Stimulated activated naive CD8-positive, alpha-beta T cell treated with anti-CD3 and anti-CD28 coated beads, Interleukin-15, amount 100 ng/mL, for 72 hours (primary cell): ENCODE results near the gene HP1BP3.
A peak's percentile ranks its signal among the peaks of the same experiment; 100 is the strongest.

Experiments
- ATAC-seq: fragments of 150-1000 bp; cut with Tn5 transposase; 2 replicates; pipeline ENCODE4 v1.10.0; 2021; ENCODE audit warnings: mild to moderate bottlenecking, moderate library complexity
- DNase-seq, 2 donors: peaks; one replicate each; pipeline ENCODE4 v3.0.0; 2021 to 2022
- H3K27ac Mint-ChIP-seq, 2 donors: one replicate each; pipeline ENCODE4 v1.8.0; 2022; ENCODE audit warnings: mild to moderate bottlenecking in 2 of 2, mixed read lengths in 2 of 2, moderate library complexity in 2 of 2
- H3K27me3 Mint-ChIP-seq: one replicate; pipeline ENCODE4 v1.8.0; 2022; ENCODE audit warnings: mixed read lengths
- H3K4me1 Mint-ChIP-seq: one replicate; pipeline ENCODE4 v1.8.0; 2022; ENCODE audit warnings: mild to moderate bottlenecking, mixed read lengths
- H3K4me3 Mint-ChIP-seq, 2 donors: one replicate each; pipeline ENCODE4 v1.8.0; 2022; ENCODE audit warnings: mild to moderate bottlenecking in 2 of 2, mixed read lengths in 2 of 2, moderate library complexity in 1 of 2
- H3K9me3 Mint-ChIP-seq, 2 donors: one replicate each; pipeline ENCODE4 v1.8.0; 2022; ENCODE audit warnings: mixed read lengths in 2 of 2

The HP1BP3 gene

GRCh38 chr1:20787840-20788795, 1.0 kb upstream of the HP1BP3 start:
- ATAC-seq (no peak), DNase-seq (no peak)
- peak overlapping the region; percentile 89 to 97 for H3K27ac Mint-ChIP-seq
- no peaks in the 10 kb centered on the region for H3K27me3 Mint-ChIP-seq
- H3K9me3 Mint-ChIP-seq, result no peaks in the 10 kb centered on the region
- H3K4me3 Mint-ChIP-seq, result peak overlapping the region; percentile 85 to 92
- peaks cover 34% of the 10 kb centered on the region for H3K4me1 Mint-ChIP-seq

GRCh38 chr1:20786253-20787028, 666 bp downstream of the HP1BP3 start:
- H3K27ac Mint-ChIP-seq, result peak overlapping the region; percentile 91 to 99
- ATAC-seq (peak; percentile 86), DNase-seq (peak; percentile 96 to 98)
- no peaks in the 10 kb centered on the region for H3K9me3 Mint-ChIP-seq
- H3K27me3 Mint-ChIP-seq, result no peaks in the 10 kb centered on the region
- peaks cover 34% of the 10 kb centered on the region for H3K4me1 Mint-ChIP-seq
- H3K4me3 Mint-ChIP-seq, result peak overlapping the region; percentile 99 to 100

GRCh38 chr1:20785907-20786252, 1.2 kb downstream of the HP1BP3 start:
- H3K4me3 Mint-ChIP-seq, result peak overlapping the region; percentile 99 to 100
- no peaks in the 10 kb centered on the region for H3K9me3 Mint-ChIP-seq
- H3K27ac Mint-ChIP-seq, result peak overlapping the region; percentile 91 to 99
- H3K27me3 Mint-ChIP-seq, result no peaks in the 10 kb centered on the region
- ATAC-seq, result peak; percentile 28
- DNase-seq, result no peak
- H3K4me1 Mint-ChIP-seq, result peaks cover 39% of the 10 kb centered on the region

- Mint-ChIP-seq H3K27ac (no peak overlapping the region), H3K27me3 (no peaks in the 10 kb centered on the region), H3K4me1 (peaks cover 22% of the 10 kb centered on the region), H3K9me3 (no peaks in the 10 kb centered on the region), H3K4me3 (no peak overlapping the region)
- ATAC-seq (no peak), DNase-seq (no peak)
These were observed 11.4 kb downstream of the HP1BP3 start for GRCh38 chr1:20775700-20776099.

GRCh38 chr1:20771780-20772179, 15.3 kb downstream of the HP1BP3 start:
- Mint-ChIP-seq H3K27ac (no peak overlapping the region), H3K27me3 (no peaks in the 10 kb centered on the region)

GRCh38 chr1:20770314-20771087, 16.6 kb downstream of the HP1BP3 start:
- Mint-ChIP-seq H3K9me3 (no peaks in the 10 kb centered on the region), H3K27me3 (no peaks in the 10 kb centered on the region), H3K4me1 (no peaks in the 10 kb centered on the region), H3K4me3 (no peak overlapping the region), H3K27ac (no peak overlapping the region)
- DNase-seq (no peak), ATAC-seq (no peak)

More at GRCh38 chr1:20771780-20772179, 15.3 kb downstream of the HP1BP3 start:
- no peak for DNase-seq
- no peak overlapping the region for H3K4me3 Mint-ChIP-seq
- no peak for ATAC-seq
- no peaks in the 10 kb centered on the region for H3K9me3 Mint-ChIP-seq
- peaks cover 7% of the 10 kb centered on the region for H3K4me1 Mint-ChIP-seq

GRCh38 chr1:20767271-20767670, 19.8 kb downstream of the HP1BP3 start:
- Mint-ChIP-seq H3K4me3 (no peak overlapping the region), H3K4me1 (no peaks in the 10 kb centered on the region), H3K9me3 (no peaks in the 10 kb centered on the region), H3K27me3 (no peaks in the 10 kb centered on the region), H3K27ac (no peak overlapping the region)
- DNase-seq (no peak), ATAC-seq (no peak)

- H3K9me3 Mint-ChIP-seq, result no peaks in the 10 kb centered on the region
These were observed 23.7 kb downstream of the HP1BP3 start for GRCh38 chr1:20763417-20763816.

GRCh38 chr1:20760322-20760721, 26.8 kb downstream of the HP1BP3 start:
- DNase-seq (no peak), ATAC-seq (no peak)
- no peaks in the 10 kb centered on the region for H3K27me3 Mint-ChIP-seq
- H3K4me3 Mint-ChIP-seq, result no peak overlapping the region
- peak overlapping the region in 1 of 2 donors; percentile 42 for H3K27ac Mint-ChIP-seq
- no peaks in the 10 kb centered on the region for H3K9me3 Mint-ChIP-seq
- no peaks in the 10 kb centered on the region for H3K4me1 Mint-ChIP-seq

More at GRCh38 chr1:20763417-20763816, 23.7 kb downstream of the HP1BP3 start:
- no peak overlapping the region for H3K27ac Mint-ChIP-seq
- DNase-seq (no peak), ATAC-seq (no peak)
- no peaks in the 10 kb centered on the region for H3K27me3 Mint-ChIP-seq
- no peak overlapping the region for H3K4me3 Mint-ChIP-seq
- H3K4me1 Mint-ChIP-seq, result no peaks in the 10 kb centered on the region

- H3K27ac Mint-ChIP-seq, result no peak overlapping the region
- H3K4me3 Mint-ChIP-seq, result no peak overlapping the region
These were observed 33.5 kb downstream of the HP1BP3 start for GRCh38 chr1:20753589-20753988.

GRCh38 chr1:20751462-20751990, 35.6 kb downstream of the HP1BP3 start:
- no peaks in the 10 kb centered on the region for H3K4me1 Mint-ChIP-seq
- DNase-seq, result no peak
- H3K27ac Mint-ChIP-seq, result peak overlapping the region; percentile 19 to 71

More at GRCh38 chr1:20753589-20753988, 33.5 kb downstream of the HP1BP3 start:
- no peak for DNase-seq
- Mint-ChIP-seq H3K27me3 (no peaks in the 10 kb centered on the region), H3K4me1 (no peaks in the 10 kb centered on the region), H3K9me3 (no peaks in the 10 kb centered on the region)
- ATAC-seq, result no peak

GRCh38 chr1:20742671-20743070, 44.4 kb downstream of the HP1BP3 start:
- no peak for DNase-seq
- H3K27me3 Mint-ChIP-seq, result no peaks in the 10 kb centered on the region
- no peaks in the 10 kb centered on the region for H3K9me3 Mint-ChIP-seq
- ATAC-seq, result no peak
- H3K27ac Mint-ChIP-seq, result peak overlapping the region in 1 of 2 donors; percentile 85
- H3K4me3 Mint-ChIP-seq, result no peak overlapping the region
- H3K4me1 Mint-ChIP-seq, result no peaks in the 10 kb centered on the region

More at GRCh38 chr1:20751462-20751990, 35.6 kb downstream of the HP1BP3 start:
- H3K27me3 Mint-ChIP-seq, result no peaks in the 10 kb centered on the region
- H3K4me3 Mint-ChIP-seq, result no peak overlapping the region
- H3K9me3 Mint-ChIP-seq, result no peaks in the 10 kb centered on the region
- no peak for ATAC-seq

- no peak overlapping the region for H3K27ac Mint-ChIP-seq
- no peaks in the 10 kb centered on the region for H3K9me3 Mint-ChIP-seq
- no peak overlapping the region for H3K4me3 Mint-ChIP-seq
- ATAC-seq (no peak), DNase-seq (no peak)
- H3K27me3 Mint-ChIP-seq, result no peaks in the 10 kb centered on the region
- no peaks in the 10 kb centered on the region for H3K4me1 Mint-ChIP-seq
These were observed 46.3 kb downstream of the HP1BP3 start for GRCh38 chr1:20740781-20741180.

GRCh38 chr1:20739225-20739624, 47.9 kb downstream of the HP1BP3 start:
- Mint-ChIP-seq H3K4me1 (no peaks in the 10 kb centered on the region), H3K27ac (no peak overlapping the region), H3K4me3 (no peak overlapping the region), H3K9me3 (no peaks in the 10 kb centered on the region), H3K27me3 (no peaks in the 10 kb centered on the region)
- ATAC-seq (no peak), DNase-seq (no peak)

GRCh38 chr1:20735581-20736111, 51.5 kb downstream of the HP1BP3 start:
- DNase-seq (no peak), ATAC-seq (no peak)
- peaks cover 11% of the 10 kb centered on the region for H3K27me3 Mint-ChIP-seq
- H3K9me3 Mint-ChIP-seq, result no peaks in the 10 kb centered on the region
- H3K4me3 Mint-ChIP-seq, result no peak overlapping the region
- H3K4me1 Mint-ChIP-seq, result peaks cover 25% of the 10 kb centered on the region
- H3K27ac Mint-ChIP-seq, result peak overlapping the region in 1 of 2 donors; percentile 87
